Islet of Langerhans (tissue), 1 donor: ENCODE results near the gene UQCR11.

ENCODE experiments used
- FAIRE-seq: peaks from one replicate; lab custom pipeline; 2011; peaks lifted over from hg19 to GRCh38; lab: Jason Lieb, UNC

UQCR11 gene

DNA sequence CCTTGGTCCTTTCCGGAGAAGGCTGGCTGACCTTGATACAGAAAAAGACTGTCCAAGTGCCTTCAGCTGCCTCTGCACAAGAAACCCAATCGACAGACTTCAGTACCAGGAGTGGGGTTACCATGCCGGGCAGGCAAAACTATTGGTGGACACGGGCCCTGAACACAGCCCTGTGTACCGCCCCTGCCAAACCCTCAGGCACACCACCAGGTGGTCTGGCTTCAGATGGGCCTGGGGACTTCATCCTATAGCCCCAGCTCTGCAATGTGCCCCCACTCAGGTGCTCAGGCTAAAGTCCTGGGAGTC is 29.6 kb upstream of the UQCR11 start:
- FAIRE-seq = no peak

DNA sequence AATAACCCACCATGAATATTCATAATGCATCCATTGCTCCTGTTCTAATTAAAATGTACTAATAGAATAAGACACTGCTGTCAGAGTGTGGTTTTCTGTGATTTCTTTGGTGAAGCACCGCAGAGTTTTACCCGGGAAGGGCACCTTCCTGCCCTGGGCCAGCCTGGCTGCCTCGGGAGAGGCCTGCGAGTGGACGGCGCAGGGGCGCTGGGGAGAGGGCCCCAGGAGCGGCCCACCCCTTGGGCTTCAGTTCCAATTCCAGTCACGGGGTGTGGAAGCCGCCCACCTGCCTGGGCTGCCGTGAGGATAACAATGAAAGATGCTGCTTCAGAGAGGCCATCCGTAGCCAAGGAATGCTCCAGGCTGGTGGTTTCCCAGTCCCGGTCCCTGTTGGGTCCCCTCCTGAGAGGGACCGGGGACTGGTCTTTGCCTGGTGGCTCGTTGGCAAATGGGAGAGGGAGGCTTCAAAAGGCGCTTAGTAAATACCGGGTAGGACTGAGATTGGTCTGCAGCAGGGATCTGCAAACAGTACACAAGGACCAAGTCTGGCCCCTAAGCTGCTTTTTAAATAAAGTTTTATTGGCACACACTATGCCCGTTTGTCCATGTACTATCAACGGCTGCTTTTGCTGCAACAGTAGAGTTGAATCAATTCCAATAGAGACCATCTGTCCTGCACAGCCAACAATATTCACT is 29.1 kb upstream of the UQCR11 start:
- FAIRE-seq = no peak

DNA sequence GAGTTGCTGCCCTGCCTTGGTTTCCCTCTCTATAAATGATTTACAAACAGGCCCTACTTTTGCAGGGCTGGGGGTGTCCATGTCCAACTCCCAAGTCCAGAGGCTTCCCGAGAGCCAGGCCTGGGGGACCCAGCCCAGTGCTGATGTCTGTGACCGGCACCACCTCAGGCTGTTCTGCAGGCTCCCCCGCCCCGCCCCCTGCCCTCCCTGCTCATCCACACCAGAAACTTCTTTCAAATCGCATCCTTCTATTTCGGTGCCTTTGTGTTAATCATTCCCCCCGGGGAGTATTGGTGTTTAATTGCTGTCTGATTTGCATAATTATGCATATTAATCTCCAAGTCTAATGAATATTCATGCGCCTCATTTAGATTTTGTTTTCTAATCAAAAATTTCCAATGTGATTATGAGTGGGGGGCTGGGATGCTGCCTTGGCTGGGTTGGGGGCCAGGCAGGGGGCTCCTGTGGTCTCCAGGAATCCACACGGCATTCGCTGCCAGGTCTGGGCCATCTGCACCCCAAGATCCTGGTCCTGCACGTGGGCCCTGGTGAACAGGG is 28.1 kb upstream of the UQCR11 start:
- no peak for FAIRE-seq

DNA sequence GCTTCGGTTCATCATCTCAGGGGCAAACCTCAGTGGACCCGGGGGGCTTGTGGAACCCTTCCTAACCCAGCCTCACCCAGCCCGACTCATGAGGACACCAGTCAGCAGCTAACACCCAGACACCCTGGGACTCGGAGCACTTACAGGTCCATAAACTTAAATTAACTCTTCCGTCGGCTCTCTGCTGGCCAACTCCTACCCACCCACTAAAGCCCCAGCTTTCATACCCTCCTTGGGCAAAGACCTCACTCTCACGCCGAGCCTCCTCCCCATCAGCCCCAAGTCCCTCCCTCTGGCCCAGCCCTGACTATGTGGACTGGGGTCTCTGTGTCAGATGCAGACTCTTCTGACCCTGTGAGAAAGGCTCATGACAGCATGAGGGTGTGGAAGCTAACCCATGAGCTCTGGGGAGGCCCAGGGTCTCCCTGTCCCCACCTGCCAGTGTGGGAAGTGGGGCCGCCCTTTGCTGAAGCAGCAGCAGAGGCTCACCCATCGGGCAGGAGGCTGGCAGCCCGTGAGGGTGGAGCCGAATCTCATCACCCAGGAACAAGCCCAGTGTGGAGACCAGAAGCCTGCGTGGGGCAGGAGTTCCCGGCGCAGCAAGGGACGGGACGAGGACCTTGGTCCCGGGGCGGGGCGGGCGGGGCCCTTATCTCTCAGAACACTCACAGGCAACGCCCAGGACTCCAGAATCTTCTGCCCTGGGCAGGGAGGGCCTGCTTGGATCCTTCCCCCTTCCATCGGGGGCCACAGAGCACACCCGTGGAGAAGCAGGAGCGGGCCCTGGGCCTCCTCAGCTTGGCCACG is 27.4 kb upstream of the UQCR11 start:
- no peak for FAIRE-seq

DNA sequence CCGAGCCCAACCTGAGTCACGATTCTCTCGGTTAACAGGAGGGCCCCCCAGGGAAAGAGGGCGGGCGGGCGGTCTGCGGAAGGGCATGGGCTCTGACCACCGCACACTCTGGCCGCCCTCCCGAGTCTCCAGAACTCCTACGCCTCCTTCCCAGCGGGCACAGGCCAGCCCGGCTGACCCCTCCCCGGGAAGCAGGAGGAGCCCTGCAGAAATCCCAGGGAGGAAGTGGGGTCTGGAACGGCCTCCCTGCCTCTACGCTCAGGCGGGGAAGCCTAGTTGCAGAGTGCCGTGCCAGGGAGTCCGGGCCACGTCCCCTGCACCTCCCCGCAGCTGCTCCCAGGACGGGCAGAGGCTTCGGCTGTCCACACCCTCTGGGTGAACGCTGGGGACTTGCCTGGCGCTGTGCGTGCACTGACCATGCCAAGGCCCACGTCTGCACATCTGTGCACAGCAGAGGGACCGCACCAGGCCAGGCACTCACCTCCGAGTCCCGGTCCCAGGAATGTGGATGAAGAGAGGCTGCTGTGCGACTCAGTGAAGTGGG is 26.4 kb upstream of the UQCR11 start:
- no peak for FAIRE-seq

DNA sequence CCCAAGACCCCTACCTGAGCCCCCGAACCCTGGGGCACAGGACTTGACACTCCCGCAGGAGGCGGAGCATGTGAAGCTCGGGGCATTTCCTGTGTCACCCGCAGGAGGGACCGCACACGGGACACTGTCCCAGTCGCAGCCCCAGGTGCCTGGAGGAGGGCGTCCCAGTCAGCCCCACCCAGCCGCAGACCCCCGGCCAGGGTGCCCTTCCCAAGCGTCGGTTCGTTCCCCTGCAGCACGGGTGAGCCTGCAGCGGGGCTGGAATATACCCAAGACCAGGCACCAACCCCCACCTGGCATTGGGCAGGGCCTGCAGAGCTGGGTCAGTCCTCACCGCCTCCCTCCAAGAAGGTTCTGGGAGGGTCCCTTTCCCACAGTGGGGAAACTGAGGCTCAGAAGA is 25.5 kb upstream of the UQCR11 start:
- FAIRE-seq = no peak

DNA sequence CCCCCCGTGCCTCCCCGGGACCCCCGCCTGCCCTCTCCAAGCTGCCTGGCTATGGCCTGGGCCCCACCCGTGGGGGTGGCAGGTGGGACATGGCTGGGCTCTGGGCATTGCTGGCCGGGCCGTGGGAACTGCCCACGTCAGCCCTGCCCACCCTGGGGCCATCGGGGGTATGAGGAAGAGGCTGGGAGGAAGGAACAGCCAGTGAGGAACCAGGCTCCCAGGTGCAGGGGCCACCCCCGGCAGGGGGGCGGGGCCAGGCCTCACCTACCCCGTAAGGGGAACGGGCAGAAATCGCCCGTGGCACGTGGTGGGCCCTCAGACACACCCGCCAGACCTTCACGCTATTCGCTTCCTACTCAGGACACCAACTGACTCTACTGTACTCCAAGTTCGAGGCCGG is 24.8 kb upstream of the UQCR11 start:
- no peak for FAIRE-seq

DNA sequence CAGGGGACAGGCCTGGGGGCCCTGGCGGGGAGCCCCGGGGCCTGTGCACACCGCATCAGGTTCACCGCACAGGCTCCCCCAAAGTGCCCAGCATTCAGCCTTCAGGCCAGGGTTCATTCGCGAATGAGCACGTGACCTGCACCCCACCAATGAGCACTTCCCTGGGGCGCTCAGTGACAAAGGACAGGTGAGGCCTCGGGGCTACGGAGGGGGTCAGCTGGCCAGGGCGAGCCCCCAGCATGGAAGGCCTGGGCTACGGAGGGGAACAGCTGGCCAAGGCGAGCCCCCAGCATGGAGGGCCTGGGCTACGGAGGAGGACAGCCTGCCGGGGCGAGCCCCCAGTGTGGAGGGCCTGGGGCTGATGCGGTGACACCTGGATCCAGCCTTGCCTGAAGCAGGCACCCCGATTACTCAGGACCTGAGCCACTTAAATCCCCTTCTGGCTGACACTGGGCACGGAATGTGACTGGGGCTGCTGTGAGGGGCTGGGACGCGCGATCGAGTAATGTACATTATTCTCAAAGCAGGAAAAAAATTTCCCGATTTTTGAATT is 24.1 kb upstream of the UQCR11 start:
- no peak for FAIRE-seq

DNA sequence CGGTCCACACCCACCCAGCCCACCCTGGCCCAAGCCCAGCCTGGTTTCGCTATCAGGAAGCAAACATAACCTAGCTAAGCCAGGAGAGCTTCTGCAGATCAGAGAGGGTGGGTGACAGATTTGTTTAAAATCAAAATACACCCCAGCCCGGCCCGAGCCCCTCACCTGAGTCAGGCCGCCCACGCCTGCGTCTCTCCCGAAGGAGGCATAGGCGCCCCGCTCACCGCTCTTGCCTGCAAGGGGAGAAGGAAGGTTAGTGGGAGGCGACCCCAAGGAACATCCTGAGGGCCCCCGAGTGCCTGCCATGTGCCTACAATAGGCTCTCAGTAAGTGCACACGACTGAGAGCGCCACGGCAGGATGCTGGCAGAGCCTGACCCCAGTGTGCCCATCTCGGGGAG is 21.9 kb upstream of the UQCR11 start:
- no peak for FAIRE-seq

DNA sequence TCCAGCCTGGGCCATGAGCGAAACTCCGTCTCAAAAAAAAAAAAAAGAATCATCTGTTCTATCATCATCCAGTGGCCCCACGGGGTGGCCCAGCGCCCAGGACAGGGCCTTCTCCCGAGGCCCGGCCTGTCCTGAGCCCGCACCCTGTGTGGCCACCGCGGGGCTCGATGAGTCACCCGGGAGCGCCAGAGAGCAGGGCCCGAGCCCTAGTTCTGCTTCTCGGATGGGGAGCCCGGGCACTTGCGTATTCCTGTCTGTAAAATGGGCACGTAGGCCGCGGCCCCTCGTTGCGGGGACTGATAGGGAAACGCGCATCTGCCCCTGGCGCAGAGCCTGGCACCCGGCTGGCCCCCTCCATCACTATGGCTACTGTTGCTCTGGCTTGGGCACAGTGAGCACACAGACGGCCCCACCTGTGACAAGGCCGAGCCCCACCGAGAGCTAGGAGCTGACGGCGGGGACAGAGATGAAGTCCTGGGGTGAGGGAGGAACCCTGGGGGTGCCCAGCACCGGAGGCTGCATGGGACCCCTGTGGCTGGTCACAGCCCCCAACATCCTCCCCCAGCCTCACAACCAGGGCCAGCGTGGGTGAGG is 21.3 kb upstream of the UQCR11 start:
- FAIRE-seq = no peak

DNA sequence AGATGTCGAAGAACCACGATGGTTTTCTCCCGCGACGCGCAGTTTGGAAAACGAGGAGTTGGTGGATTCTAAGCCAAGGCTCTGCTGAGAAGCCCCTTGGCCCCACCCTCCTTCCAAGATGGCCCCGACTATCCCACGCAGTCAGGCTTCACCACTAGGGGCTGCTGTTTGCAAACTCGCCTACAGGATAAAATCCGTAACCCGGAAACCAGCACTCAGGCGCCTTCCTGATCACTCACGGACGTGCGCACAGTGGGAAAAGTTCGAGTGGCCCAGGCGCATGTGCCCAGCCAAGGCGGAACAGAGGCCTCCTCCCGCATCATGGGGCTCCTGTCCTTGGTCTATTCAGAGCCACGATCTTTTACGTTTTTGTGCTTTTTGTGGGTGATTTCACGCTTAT is 19.2 kb upstream of the UQCR11 start:
- no peak for FAIRE-seq

DNA sequence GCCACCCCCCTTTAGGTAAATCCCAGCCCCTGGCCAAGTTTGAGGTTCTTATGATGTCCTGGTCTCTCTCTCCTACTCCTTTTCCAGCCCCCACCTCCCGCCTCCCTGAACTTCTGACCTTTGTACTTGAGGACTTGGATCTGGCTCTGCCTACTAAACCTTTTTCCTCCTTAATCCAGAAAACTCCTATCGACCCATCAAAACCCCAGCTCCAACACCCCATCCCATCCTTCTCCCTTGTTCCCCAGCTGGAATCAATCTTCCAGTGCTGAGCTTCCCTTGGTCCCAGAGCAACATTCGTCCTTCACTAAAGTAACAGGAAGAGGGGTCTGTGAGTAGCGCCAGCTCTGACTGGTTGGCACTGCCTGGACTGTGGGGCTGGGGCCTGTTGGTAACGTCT is 17.3 kb upstream of the UQCR11 start:
- no peak for FAIRE-seq

DNA sequence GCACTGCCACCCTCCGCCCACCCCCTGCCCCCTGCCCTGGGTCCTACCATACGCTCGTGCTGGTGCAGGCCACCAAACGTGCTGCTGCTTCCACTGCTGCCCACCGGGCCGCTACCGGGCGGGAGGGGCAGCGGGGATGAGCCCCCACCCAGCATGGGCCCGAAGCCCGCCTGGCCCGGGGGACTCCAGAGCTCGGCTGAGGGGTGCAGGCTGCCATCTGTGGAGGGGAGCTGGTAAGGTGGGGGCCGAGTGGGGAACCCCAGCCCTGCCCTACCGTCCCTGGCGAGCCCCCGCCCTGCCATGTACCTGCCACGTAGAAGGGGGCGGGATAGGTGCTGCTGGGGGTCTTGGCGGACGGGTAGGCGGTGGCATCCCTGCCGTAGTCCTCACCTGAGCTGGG is 16.7 kb upstream of the UQCR11 start:
- FAIRE-seq = no peak

DNA sequence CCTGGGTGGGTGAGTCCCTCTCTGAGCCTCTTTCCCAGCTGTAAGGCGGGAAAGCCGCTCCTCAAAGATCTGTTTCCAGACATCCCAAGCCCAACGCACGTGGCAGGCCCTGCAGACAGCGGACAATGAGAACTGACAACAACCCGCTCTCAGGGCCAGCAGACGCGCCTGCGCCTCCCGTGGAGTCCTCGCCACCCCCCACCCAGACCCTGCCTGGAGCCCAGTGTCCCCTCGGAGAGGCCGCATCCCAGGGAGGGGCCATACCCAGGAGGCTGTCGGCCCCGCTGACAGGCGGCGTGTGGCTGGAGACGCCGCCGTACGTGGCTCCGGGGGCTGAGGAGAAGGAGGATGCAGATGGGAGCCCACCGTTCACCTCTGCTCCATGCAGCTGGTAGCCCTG is 16.3 kb upstream of the UQCR11 start:
- no peak for FAIRE-seq

DNA sequence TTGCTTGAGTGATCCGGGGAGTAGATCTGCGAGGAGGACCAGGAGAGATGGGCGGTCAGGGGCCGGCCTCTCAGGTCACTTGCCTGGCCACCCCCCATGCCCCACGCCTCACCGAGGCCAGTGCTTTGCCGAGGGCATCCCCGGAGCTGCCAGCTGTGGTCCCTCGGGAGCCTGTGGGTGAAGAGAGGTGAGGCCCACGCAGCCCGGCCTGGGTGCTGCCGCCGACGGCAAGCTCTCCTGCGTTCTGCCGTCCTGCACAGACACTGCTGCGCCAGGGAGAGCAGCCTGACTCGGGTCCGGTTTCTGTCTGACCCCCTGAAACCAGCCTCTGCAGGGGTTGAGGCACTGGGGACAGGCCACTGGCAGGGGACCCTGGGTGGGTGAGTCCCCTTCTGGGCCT is 15.8 kb upstream of the UQCR11 start:
- no peak for FAIRE-seq

DNA sequence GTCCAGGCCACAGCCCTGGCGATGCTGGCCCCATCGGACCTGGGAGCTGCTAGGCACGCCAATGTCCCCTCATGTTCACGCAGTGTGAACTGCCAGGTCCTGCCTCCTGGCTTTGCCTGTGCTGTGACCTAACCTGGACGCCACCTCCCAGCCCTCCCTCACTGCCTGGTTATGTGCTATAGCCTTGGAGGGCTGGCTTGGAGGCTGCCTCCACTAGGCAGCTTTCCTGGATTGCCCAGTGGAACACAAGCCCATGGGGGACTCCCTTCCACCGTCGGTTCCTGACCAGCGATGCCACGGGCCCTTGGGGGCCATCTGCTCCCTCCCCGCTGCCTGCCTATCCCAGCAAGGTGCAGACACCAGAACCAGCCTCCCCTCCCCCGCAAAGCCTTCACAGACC is 15.2 kb upstream of the UQCR11 start:
- no peak for FAIRE-seq

DNA sequence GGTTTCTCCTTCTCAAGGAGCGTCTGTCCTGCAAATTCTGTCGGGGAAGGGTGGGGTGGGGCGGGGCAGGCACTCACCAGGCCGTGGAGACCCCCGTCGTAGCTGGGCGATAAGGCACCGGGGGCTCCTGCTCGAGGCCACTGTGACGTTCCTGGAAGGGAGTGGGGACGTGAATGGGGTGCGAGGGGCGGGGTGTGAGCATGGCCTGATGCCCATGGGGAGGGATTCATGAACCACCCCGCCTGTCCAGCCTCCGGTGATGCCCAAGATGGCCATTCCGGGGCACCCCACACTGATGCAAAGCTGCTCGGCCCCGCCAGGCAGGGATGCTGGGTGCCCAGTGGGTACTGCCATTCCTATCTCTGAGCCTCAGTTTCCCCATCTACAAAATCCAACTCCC is 14.4 kb upstream of the UQCR11 start:
- no peak for FAIRE-seq

DNA sequence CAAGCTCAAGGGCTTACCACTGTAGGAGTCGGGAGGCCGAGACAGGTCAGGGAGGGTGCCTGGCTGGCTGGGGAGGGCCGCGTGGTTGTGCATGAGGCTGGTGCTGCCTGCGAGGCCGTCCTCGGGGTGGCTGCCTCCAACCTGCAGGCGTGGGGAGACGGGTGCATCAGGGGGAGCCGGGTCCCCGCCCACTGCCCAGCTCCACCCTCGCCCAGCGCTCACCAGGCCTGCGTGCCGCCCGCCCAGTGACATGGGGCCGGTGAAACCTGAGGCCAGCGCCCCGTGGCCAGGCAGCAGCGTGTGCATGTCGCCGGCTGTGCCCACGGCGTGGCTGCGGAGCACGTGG is 13.8 kb upstream of the UQCR11 start:
- FAIRE-seq = no peak

DNA sequence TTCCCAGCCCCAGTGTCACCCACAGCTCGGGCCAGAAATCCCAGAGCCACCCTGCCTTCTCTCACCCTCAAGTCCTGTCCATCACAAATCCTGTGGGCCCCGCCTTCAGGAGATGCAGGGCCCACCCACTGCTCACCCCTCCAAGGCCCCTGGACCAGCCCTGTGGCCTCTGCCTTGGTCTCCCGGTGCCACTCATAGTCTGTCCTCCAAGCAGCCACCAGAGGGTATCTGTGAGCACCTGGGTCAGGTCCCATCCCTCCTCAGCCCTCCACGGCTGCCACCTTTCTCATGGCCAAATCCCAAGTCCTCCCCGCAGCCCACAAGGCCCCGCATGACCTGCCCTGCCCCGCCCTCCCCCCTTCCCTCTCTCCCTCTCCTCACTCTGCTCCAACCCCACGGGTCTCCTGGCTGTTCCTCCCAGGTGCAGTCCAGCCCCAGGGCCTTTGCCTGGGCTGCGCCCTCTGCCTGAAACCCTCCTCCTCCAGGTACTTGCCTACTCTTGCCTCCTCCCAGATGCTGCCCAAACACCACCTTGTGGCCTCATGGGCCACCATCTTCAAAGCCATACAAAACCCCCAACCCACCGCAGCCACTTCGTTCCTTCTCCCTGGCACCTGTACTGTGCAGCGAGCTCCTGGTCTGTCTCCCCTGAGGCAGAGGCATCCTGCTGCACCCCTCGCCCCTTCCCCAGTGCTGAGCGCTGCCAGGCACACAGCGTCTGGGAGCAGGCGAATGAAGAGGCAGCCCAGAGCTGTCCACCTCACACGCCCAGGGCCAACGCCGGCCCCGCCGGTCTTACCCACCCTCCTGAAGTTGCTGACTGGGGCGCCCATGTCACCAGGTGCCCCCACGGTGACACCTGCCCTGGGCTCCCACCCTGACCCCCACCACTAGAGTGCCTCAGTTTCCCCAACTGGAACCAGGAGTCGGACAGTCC is 13.2 kb upstream of the UQCR11 start:
- no peak for FAIRE-seq

DNA sequence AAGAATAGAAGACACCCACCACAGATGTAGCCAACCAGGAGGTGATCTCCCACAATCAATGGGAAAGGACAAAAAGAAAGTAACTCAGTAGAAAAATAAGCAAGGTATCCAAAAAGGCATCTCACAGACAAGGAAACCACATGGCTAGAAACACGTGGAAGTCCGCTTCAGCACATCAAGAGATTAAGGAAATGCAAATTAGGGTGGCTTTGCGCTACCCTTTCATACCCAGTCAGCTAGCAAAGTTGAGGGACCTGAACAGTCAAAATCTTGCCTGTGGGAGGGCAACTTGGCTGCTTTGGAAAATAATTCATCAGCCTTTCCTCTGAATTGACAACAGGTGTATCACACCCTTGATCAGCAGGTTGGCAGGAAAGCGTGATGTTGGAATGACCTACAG is 11.6 kb upstream of the UQCR11 start:
- FAIRE-seq = no peak

DNA sequence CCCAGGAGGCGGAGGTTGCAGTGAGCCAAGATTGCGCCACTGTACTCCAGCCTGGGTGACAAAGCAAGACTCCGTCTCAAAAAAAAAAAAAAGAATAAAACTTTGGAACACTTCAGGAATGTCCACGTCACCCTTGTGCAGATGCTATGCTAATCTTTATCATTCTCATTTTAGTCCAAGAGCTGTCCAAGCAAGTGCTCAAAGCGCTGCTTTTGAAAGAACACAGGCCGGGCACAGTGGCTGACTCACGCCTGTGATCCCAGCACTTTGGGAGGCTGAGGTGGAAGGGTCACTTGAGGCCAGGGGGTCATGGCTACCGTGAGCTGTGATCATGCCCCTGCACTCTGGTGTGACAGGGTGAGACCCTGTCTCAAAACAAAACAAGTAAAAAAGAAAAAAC is 11.1 kb upstream of the UQCR11 start:
- no peak for FAIRE-seq

DNA sequence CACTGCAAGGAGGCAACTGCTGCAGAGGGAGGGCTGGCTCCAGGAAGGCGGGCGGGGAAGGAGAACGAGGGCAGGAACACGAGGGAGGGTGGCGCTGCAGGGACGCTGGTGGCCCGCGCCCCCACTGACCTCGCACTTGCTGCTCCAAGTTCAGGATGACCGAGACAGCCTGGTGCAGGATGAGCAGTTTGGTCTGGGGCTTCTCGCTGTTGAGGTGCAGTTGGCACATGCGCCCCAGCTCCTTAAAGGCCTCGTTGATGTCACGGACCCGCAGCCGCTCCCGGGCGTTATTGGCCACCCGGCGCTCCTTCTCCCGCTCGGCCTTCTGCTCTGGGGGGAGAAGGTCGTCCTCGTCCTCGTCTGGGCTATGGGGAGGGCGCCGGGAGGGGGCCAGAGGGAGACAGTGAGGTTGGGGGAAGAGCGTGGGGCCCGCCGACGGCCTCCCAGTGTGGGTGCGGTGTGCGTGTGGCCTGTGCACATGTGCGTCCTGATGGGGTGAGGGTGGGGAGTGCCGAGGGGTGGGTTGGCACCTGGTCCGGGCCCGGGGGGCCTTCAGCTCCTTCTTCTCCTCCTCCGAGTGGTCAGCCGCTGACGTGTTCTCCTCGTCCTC is 10.0 kb upstream of the UQCR11 start:
- FAIRE-seq = no peak
